ENCODE data around the gene OTC.

OTC gene

GRCh38 chrX:38468563-38469157, 116.3 kb downstream of the OTC start:
- no peak for DNase-seq
